Adrenal gland (tissue), 12 donors: ENCODE measurements around the gene RPS6KB1. TPM values are rescaled to one million over a fixed set of nuclear protein-coding genes. Genes with fewer than 3 reads are reported as not detected.

ENCODE experiments used
- DNase-seq, 7 donors: peaks; one replicate each; pipeline ENCODE4 v3.0.0-alpha.2; 2019 to 2020
- H3K27ac ChIP-seq, 5 donors: fragments of 200-600 bp; sonication (generic) in 4 of 5; 1 replicate in 3 of 5; 2 replicates in 2 of 5; pipeline versions ENCODE4 v1.5.1 to v1.8.0; 2016 to 2020; ENCODE audit warnings: mild to moderate bottlenecking in 1 of 5
- H3K27me3 ChIP-seq: fragments of 200-600 bp; 2 replicates; pipeline ENCODE4 v1.8.0; 2021
- H3K36me3 ChIP-seq, 2 donors: fragments of 200-600 bp; replicated peaks in 1 of 2; 1 replicate in 1 of 2; 2 replicates in 1 of 2; pipeline versions ENCODE4 v1.5.1 to v1.8.0; 2018 to 2022
- H3K4me1 ChIP-seq, 2 donors: fragments of 200-600 bp; replicated peaks in 1 of 2; 1 replicate in 1 of 2; 2 replicates in 1 of 2; pipeline versions ENCODE4 v1.5.1 to v1.8.0; 2018 to 2021
- H3K4me3 ChIP-seq, 4 donors: fragments of 200-600 bp; sonication (generic) in 3 of 4; one replicate each; pipeline ENCODE4 v1.5.1; 2016 to 2018
- H3K9me3 ChIP-seq, 3 donors: fragments of 200-600 bp; sonication (generic) in 1 of 3; replicated peaks in 1 of 3; 1 replicate in 2 of 3; 2 replicates in 1 of 3; pipeline versions ENCODE4 v1.5.1 to v1.8.0; 2016 to 2021
- CTCF ChIP-seq, 6 experiments: fragments of 450-650 bp in 4 of 6; fragments of 200-600 bp in 2 of 6; sonication (generic) in 1 of 6; IDR thresholded peaks; 1 replicate in 5 of 6; 2 replicates in 1 of 6; pipeline versions ENCODE4 v1.5.1 to v1.8.0; 2016 to 2021; ENCODE audit warnings: antibody characterized with exemption in 6 of 6, mild to moderate bottlenecking in 2 of 6, moderate library complexity in 1 of 6
- POLR2A ChIP-seq, 2 donors: fragments of 450-650 bp; IDR thresholded peaks; one replicate each; pipeline ENCODE4 v1.6.1; 2017; ENCODE audit warnings: antibody characterized with exemption in 2 of 2, mild to moderate bottlenecking in 2 of 2, moderate library complexity in 1 of 2
- whole genome bisulfite sequencing, 4 donors: extraction: QIAGEN DNeasy Blood & Tissue Kit in 2 of 4; methylation state at CpG; one replicate each; pipeline versions ENCODE4 v1.1.5 to v1.1.7; 2013 to 2017; 5-methylcytosine and 5-hydroxymethylcytosine counted together
- intact Hi-C, 2 donors: fragments of 100-400 bp; cut with DNase I; formaldehyde crosslinking; loops; one replicate each; pipeline versions ENCODE4 v1.14.1 to v1.15.0; 2022 to 2023
- polyA plus RNA-seq, 3 donors: library from polyadenylated mRNA; stranded (reverse); fragments of 200-250 nt in 2 of 3; fragments of 350-450 nt in 1 of 3; fragmentation: Illumina TruSeq in 1 of 3; extraction: RNeasy Lipid Tissue Mini Kit (QIAGEN cat#74804) in 1 of 3; gene quantifications; one replicate each; pipeline ENCODE4 v1.2.3, GENCODE V29; 2013 to 2014
- total RNA-seq, 9 donors: library from RNA; depleted of rRNA in 4 of 9; stranded (reverse); fragments of >200 nt in 4 of 9; fragments of 120-200 nt in 1 of 9; fragmentation: NEBNext Ultra II Directional in 1 of 9; extraction: Animal tissue kit (Norgen Biotek cat#: 25700) in 1 of 9; gene quantifications; one replicate each; pipeline versions ENCODE4 v1.1.0 to v1.2.4, GENCODE V29; 2013 to 2023
- donor health status: healthy with polysubstance abuse.
- donor health status: Bipolar disorder and iron deficiency.
- donor health status: DM: yes; HTN: yes; CAD: no.
- donor health status: DM: no; HTN: no; CAD: no.
- donor health status: DM: no; HTN: no; CAD: no.
- donor health status: DM: yes; HTN: yes; CAD: no.

Gene RPS6KB1
- total and polyA plus RNA-seq, 12 donors: 13.2 to 49.0 (median 37.0) TPM

- DNase-seq: no peak
- peaks cover 0 to 20% of the 10 kb centered on the region in 2 donors for H3K36me3 ChIP-seq
- H3K27me3 ChIP-seq: no peaks in the 10 kb centered on the region
- no peak overlapping the region for H3K4me3 ChIP-seq
- no peak overlapping the region for H3K27ac ChIP-seq
- no peaks in the 10 kb centered on the region for H3K9me3 ChIP-seq
- intact Hi-C loops: no loop called here
- H3K4me1 ChIP-seq: peaks cover 0 to 5% of the 10 kb centered on the region in 2 donors
- TF ChIP-seq POLR2A (IDR thresholded peaks at IDR 0.05) (no peak), CTCF (IDR thresholded peaks at IDR 0.05) (no peak)
- WGBS, 4 donors: 94 to 100% (median 96%) methylated on average over 2 of the region's 2 CpGs
Observed at GRCh38 chr17:59874376-59874775, 18.5 kb upstream of the RPS6KB1 start.

DNA sequence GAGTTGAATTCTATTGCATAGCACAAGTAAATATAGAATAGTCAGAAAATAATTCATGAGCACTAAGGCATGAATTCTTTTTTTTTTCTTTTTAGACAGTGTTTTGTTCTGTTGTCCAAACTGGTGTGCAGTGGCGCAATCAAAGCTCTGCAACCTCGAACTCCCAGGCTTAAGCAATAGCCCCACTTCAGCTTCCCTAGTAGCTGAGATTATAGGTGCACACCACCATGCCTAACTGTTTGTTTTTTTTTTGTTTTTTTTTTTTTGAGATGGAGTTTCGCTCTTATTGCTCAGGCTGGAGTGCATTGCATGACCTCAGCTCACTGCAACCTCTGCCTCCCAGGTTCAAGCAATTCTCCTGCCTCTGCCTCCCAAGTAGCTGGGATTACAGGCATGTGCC lies 16.8 kb upstream of the RPS6KB1 start:
- H3K36me3 ChIP-seq: peaks cover 0 to 27% of the 10 kb centered on the region in 2 donors
- H3K4me1 ChIP-seq: no peaks in the 10 kb centered on the region
- intact Hi-C loops: no loop called here
- peak in 1 of 7 donors; percentile 46 for DNase-seq
- TF ChIP-seq POLR2A (IDR thresholded peaks at IDR 0.05): no peak
- no peak for TF ChIP-seq CTCF (IDR thresholded peaks at IDR 0.05)
- 79 to 91% (median 86%) methylated on average over 3 of the region's 3 CpGs for WGBS, 4 donors
- H3K4me3 ChIP-seq: no peak overlapping the region
- H3K27ac ChIP-seq: no peak overlapping the region
- H3K9me3 ChIP-seq: no peaks in the 10 kb centered on the region
- no peaks in the 10 kb centered on the region for H3K27me3 ChIP-seq

DNA sequence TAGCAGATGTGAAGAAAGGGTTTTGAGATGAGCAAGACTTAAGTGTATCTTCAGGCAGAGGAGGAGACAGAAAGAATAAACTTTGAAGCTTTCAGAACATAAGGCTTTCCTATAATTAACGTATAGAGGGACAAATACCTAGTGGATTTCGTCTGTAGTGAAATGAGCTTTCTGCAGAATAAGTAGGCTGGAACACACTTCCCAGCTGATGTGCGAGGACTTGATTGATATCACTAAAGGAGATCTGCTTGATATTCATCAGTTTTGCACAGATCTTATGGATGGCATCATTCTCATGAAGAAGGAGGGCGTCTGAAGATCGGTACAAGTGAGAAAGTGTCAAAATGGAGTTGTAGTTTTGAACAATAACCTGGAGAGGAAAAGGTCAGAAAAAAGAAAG lies 15.0 kb upstream of the RPS6KB1 start:
- Histone ChIP-seq H3K4me1 (no peaks in the 10 kb centered on the region), H3K27me3 (no peaks in the 10 kb centered on the region), H3K4me3 (no peak overlapping the region), H3K27ac (no peak overlapping the region), H3K9me3 (no peaks in the 10 kb centered on the region), H3K36me3 (peaks cover 0 to 33% of the 10 kb centered on the region in 2 donors)
- TF ChIP-seq CTCF (IDR thresholded peaks at IDR 0.05) (no peak), POLR2A (IDR thresholded peaks at IDR 0.05) (no peak)
- no peak for DNase-seq
- intact Hi-C loops: no loop called here
- 89 to 93% (median 92%) methylated on average over 5 of the region's 5 CpGs for WGBS, 4 donors

- no peak for TF ChIP-seq POLR2A (IDR thresholded peaks at IDR 0.05)
- no peak for TF ChIP-seq CTCF (IDR thresholded peaks at IDR 0.05)
- Histone ChIP-seq H3K36me3 (peaks cover 0 to 39% of the 10 kb centered on the region in 2 donors), H3K27me3 (no peaks in the 10 kb centered on the region), H3K4me1 (no peaks in the 10 kb centered on the region), H3K9me3 (no peaks in the 10 kb centered on the region), H3K4me3 (no peak overlapping the region), H3K27ac (no peak overlapping the region)
- no peak for DNase-seq
- intact Hi-C loops: no loop called here
- 87 to 94% (median 91%) methylated on average over 3 of the region's 3 CpGs for WGBS, 4 donors
Observed at GRCh38 chr17:59878624-59879023, 14.3 kb upstream of the RPS6KB1 start.
